Astrocyte of the spinal cord (primary cell): ENCODE data around the gene ZNF697.

Experiments used
- DNase-seq: peaks from one replicate; pipeline ENCODE4 v3.0.0; 2011; ENCODE audit warnings: low read depth, low spot score
- H3K4me3 ChIP-seq: 2 replicates; pipeline ENCODE4 v1.5.1; 2011; ENCODE audit warnings: low read depth, mild to moderate bottlenecking, low read length, moderate library complexity
- CTCF ChIP-seq: IDR thresholded peaks from 2 replicates; pipeline ENCODE4 v1.5.1; 2012; ENCODE audit warnings: low read depth, mild to moderate bottlenecking, low read length, inconsistent platforms
- in situ Hi-C: cut with HindIII; loops from 2 replicates; pipeline ENCODE4 v1.10.0; 2017; ENCODE audit warnings: low sequenced_read_pairs

ZNF697 gene

DNA sequence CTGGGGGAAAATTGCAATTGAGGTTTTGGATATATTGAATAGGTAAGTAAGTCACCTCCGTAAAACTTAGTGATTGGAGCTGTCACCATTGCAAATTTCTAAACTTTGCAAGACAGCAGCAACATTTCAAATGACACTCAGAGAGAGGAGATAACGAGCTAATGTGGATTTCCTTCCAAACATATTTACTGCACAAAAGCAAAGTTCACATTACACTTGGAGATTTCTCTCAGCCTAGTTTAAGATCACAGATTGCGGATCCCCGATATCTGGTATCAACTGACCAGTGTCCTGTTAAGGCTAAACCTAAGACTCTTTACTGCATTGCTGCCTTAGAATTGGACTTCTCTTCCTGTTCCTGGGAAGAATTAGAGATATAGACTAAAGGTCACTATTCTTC lies 47.5 kb downstream of the ZNF697 start:
- TF ChIP-seq CTCF: no peak
- in situ Hi-C loops: no loop called here

DNA sequence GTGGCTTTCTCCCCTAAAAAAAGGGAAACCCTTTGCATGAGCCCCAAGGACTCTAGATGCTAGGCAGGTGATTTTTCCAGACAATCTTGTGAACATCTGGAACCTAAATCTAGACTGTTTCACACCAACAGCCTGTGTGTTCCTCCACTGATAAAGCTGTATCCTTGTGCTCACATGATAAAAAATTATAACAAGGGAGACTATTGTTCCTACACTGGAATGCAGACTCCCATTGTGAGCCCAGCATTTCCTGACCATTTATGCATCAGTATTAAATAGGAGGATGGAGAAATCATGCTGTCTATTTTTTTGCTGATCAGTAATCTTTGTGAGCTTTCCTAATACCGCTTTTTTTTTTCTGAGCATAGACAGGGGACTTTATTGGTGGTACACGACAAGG lies 52.5 kb downstream of the ZNF697 start:
- no peak for TF ChIP-seq CTCF
- no peak for DNase-seq
- in situ Hi-C loops: no loop called here
- no peak overlapping the region for H3K4me3 ChIP-seq

More for the DNA sequence above, 47.5 kb downstream of the ZNF697 start:
- DNase-seq: no peak
- no peak overlapping the region for H3K4me3 ChIP-seq

GRCh38 chr1:119595168-119595567 lies 52.9 kb downstream of the ZNF697 start:
- no peak overlapping the region for H3K4me3 ChIP-seq
- TF ChIP-seq CTCF: no peak
- no peak for DNase-seq
- in situ Hi-C loops: no loop called here

GRCh38 chr1:119594376-119594775 lies 53.7 kb downstream of the ZNF697 start:
- no peak overlapping the region for H3K4me3 ChIP-seq
- DNase-seq: peak; percentile 39
- TF ChIP-seq CTCF: no peak
- in situ Hi-C loops: no loop called here

DNA sequence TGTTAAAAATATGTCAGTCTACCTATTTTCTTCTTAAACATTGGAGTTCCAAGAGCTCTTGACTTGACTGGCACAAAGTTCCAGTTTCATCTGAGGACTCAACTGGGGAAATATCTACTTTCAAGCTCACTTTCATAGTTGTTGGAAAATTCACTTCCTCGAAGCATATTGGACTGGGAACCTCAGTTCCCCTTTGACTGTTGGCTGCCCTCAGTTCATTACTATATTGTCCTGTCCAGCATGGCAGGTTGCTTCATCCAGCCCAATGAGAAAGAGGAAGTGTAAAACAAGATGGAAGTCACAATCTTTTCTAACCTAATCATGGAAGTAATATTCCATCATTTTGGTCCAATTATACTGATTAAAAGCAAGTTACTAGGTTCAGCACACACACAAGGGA lies 54.3 kb downstream of the ZNF697 start:
- no peak for TF ChIP-seq CTCF
- in situ Hi-C loops: no loop called here
- H3K4me3 ChIP-seq: no peak overlapping the region
- no peak for DNase-seq

DNA sequence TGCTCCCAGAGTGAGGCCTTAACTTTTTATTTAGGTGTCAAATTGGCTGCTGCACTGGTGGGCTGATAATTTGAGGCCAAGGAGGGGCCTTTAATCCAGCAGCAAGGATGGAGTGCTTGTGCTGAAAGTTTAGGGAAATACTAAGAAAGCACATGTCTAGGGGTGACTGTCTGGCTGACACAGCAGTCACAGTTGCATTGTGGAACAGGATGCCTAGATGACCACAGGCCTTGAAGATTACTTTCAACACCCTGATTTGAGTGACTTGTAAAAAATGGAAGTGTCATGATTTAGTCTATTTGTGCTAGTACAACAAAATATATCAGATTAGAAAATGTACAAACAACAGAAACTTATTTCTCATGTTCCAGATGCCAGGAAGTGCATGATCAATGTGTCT lies 57.7 kb downstream of the ZNF697 start:
- in situ Hi-C loops: no loop called here
- no peak overlapping the region for H3K4me3 ChIP-seq
- DNase-seq: no peak
- no peak for TF ChIP-seq CTCF

- in situ Hi-C loops: no loop called here
- DNase-seq: no peak
- TF ChIP-seq CTCF: no peak
- no peak overlapping the region for H3K4me3 ChIP-seq
These were observed 59.4 kb downstream of the ZNF697 start for GRCh38 chr1:119588621-119589020.
